T-helper 1 cell (primary cell): ENCODE data around the gene MAN1B1.
A peak's percentile ranks its signal among the peaks of the same experiment; 100 is the strongest.
"Not testable (repeated sequence)": the region's sequence is repeated elsewhere in the genome, so short reads cannot be mapped to it uniquely, and the experiment has no call there.

Source experiments
- DNase-seq, 5 donors: peaks; one replicate each; pipeline ENCODE4 v3.0.0-alpha.2; 2012 to 2020

MAN1B1 gene

GRCh38 chr9:137128862-137129455 is 42.2 kb downstream of the MAN1B1 start:
- peak in 1 of 5 donors; percentile 29 for DNase-seq

GRCh38 chr9:137129456-137130175 is 42.8 kb downstream of the MAN1B1 start:
- peak; percentile 76 to 94 (median 83) for DNase-seq

GRCh38 chr9:137130176-137130755 is 43.5 kb downstream of the MAN1B1 start:
- DNase-seq, result no peak

GRCh38 chr9:137134191-137134590 is 47.4 kb downstream of the MAN1B1 start:
- DNase-seq, result no peak

GRCh38 chr9:137135154-137135553 is 48.4 kb downstream of the MAN1B1 start:
- DNase-seq, result not testable (repeated sequence)

GRCh38 chr9:137136261-137136880 is 49.6 kb downstream of the MAN1B1 start:
- DNase-seq, result no peak

- DNase-seq, result no peak
These were observed 50.3 kb downstream of the MAN1B1 start for GRCh38 chr9:137136881-137137607.

GRCh38 chr9:137138058-137138721 is 51.4 kb downstream of the MAN1B1 start:
- no peak for DNase-seq

- DNase-seq, result peak in 1 of 5 donors; percentile 48
These were observed 52.1 kb downstream of the MAN1B1 start, which contains the start of gene GRIN1 for GRCh38 chr9:137138722-137139467. GRIN1 (plus strand) TSS chr9:137139154; CDS start chr9:137139487, 333 bp downstream.

- DNase-seq, result no peak
These were observed 52.8 kb downstream of the MAN1B1 start for GRCh38 chr9:137139468-137140150.

GRCh38 chr9:137140151-137141012 is 53.6 kb downstream of the MAN1B1 start:
- no peak for DNase-seq

- DNase-seq, result no peak
These were observed 54.4 kb downstream of the MAN1B1 start for GRCh38 chr9:137141050-137141810.

GRCh38 chr9:137141976-137142936 is 55.5 kb downstream of the MAN1B1 start:
- DNase-seq, result no peak

- DNase-seq, result no peak
These were observed 56.7 kb downstream of the MAN1B1 start for GRCh38 chr9:137143459-137143858.

GRCh38 chr9:137145731-137146526 is 59.1 kb downstream of the MAN1B1 start:
- DNase-seq, result peak in 1 of 5 donors; percentile 2

GRCh38 chr9:137146527-137146918 is 59.7 kb downstream of the MAN1B1 start:
- DNase-seq, result no peak
